Measurements from ENCODE around the gene DNAJC27. TPM values are rescaled to one million over a fixed set of nuclear protein-coding genes. Genes with fewer than 3 reads are reported as not detected.

DNAJC27 gene
- total and polyA plus RNA-seq, 9 of the 15 experiments (the other 6 are each of a cell fraction or from before 2014, with no cell fraction given), result 0.53 to 5.9 (median 3.0) TPM

DNA sequence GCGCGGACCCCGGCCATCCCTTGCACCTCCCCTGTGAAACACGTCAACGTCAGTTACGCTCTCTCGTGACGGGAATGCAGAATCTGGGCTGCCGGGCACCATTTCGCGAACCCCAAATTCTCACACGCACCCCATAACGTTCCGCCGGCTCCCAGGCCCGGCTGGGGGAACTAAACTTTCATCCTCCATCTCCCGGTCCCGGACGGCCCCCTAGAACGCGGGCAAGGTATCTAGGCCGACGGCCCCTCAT lies 544 bp downstream of the DNAJC27 start (continued):
- TF ChIP-seq, protein P1, sequence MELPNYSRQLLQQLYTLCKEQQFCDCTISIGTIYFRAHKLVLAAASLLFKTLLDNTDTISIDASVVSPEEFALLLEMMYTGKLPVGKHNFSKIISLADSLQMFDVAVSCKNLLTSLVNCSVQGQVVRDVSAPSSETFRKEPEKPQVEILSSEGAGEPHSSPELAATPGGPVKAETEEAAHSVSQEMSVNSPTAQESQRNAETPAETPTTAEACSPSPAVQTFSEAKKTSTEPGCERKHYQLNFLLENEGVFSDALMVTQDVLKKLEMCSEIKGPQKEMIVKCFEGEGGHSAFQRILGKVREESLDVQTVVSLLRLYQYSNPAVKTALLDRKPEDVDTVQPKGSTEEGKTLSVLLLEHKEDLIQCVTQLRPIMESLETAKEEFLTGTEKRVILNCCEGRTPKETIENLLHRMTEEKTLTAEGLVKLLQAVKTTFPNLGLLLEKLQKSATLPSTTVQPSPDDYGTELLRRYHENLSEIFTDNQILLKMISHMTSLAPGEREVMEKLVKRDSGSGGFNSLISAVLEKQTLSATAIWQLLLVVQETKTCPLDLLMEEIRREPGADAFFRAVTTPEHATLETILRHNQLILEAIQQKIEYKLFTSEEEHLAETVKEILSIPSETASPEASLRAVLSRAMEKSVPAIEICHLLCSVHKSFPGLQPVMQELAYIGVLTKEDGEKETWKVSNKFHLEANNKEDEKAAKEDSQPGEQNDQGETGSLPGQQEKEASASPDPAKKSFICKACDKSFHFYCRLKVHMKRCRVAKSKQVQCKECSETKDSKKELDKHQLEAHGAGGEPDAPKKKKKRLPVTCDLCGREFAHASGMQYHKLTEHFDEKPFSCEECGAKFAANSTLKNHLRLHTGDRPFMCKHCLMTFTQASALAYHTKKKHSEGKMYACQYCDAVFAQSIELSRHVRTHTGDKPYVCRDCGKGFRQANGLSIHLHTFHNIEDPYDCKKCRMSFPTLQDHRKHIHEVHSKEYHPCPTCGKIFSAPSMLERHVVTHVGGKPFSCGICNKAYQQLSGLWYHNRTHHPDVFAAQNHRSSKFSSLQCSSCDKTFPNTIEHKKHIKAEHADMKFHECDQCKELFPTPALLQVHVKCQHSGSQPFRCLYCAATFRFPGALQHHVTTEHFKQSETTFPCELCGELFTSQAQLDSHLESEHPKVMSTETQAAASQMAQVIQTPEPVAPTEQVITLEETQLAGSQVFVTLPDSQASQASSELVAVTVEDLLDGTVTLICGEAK (IDR thresholded peaks at IDR 0.05), result peak; percentile 31; the same call in 1 of the 2 replicates
- TF ChIP-seq, protein P1 (CRISPR knock-in tag; IDR thresholded peaks at IDR 0.05), result no peak
- TF ChIP-seq TEAD1 (CRISPR knock-in tag; IDR thresholded peaks at IDR 0.05), result 0 out of 4 replicates have a peak, but pooled peaks of 1 of the 2 experiments have one; percentile 10
- no peak; the same call in 1 of the 2 replicates for TF ChIP-seq NCOA6 (IDR thresholded peaks at IDR 0.05)
- peak; percentile 52; the same call in 1 of the 2 replicates for TF ChIP-seq BRD4 (IDR thresholded peaks at IDR 0.05)
- TF ChIP-seq, protein P2, sequence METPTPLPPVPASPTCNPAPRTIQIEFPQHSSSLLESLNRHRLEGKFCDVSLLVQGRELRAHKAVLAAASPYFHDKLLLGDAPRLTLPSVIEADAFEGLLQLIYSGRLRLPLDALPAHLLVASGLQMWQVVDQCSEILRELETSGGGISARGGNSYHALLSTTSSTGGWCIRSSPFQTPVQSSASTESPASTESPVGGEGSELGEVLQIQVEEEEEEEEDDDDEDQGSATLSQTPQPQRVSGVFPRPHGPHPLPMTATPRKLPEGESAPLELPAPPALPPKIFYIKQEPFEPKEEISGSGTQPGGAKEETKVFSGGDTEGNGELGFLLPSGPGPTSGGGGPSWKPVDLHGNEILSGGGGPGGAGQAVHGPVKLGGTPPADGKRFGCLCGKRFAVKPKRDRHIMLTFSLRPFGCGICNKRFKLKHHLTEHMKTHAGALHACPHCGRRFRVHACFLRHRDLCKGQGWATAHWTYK (CRISPR knock-in tag; IDR thresholded peaks at IDR 0.05), result no peak

All from K562 (cell line).